BJ (cell line): ENCODE results near the gene OASL. TPM values are rescaled to one million over a fixed set of nuclear protein-coding genes. Genes with fewer than 3 reads are reported as not detected.
"Not testable (repeated sequence)": the region's sequence is repeated elsewhere in the genome, so short reads cannot be mapped to it uniquely, and the experiment has no call there.

Experiments used
- CTCF ChIA-PET: fragments of 350-600 bp; formaldehyde crosslinking; extraction: SDS; loops from one replicate; lab custom pipeline; 2021; ENCODE audit warnings: antibody characterized with exemption, inconsistent platforms; lab: Yijun Ruan, JAX
- POLR2A ChIA-PET: fragments of 300-600 bp; sonication (Branson Sonifier 250); formaldehyde crosslinking; extraction: SDS; loops from one replicate; lab custom pipeline; 2021; ENCODE audit warnings: antibody characterized with exemption; lab: Charles Lee
- DNase-seq: peaks from one replicate; pipeline ENCODE4 v3.0.0-alpha.2; 2011; ENCODE audit warnings: low read depth
- H3K27me3 ChIP-seq: 2 replicates; pipeline ENCODE4 v1.6.0; 2011; ENCODE audit warnings: low read length; ENCODE audit not compliant: control insufficient read depth, insufficient read depth
- H3K36me3 ChIP-seq: 2 replicates; pipeline ENCODE4 v1.5.1; 2011; ENCODE audit warnings: low read length; ENCODE audit not compliant: control insufficient read depth, insufficient read depth
- H3K4me3 ChIP-seq: 2 replicates; pipeline ENCODE4 v1.5.1; 2011; ENCODE audit warnings: low read depth, mild to moderate bottlenecking, control low read depth, low read length
- CTCF ChIP-seq: IDR thresholded peaks from 2 replicates; pipeline ENCODE4 v1.5.1; 2011; ENCODE audit warnings: low read depth, mild to moderate bottlenecking, control low read depth, inconsistent platforms, low read length, moderate library complexity; ENCODE audit not compliant: insufficient read depth
- polyA plus RNA-seq: library from polyadenylated mRNA; depleted of rRNA; stranded (reverse); fragments of >200 nt; gene quantifications from 2 replicates; pipeline ENCODE4 v1.2.3, GENCODE V29; 2011

OASL gene
- polyA plus RNA-seq, 1 experiment: 0.67 TPM

GRCh38 chr12:121053706-121054105, 14.7 kb upstream of the OASL start:
- POLR2A ChIA-PET: no interaction called here
- no peak for DNase-seq
- TF ChIP-seq CTCF: no peak

GRCh38 chr12:121050725-121051124, 11.7 kb upstream of the OASL start:
- DNase-seq: no peak
- CTCF ChIA-PET: interaction anchor here (0.9 to 2.1 kb wide), 3 partner anchors 9 to 37 kb away, joined by 3 to 14 read pairs (median 5); no protein-coding TSS in a partner anchor
- no peak for TF ChIP-seq CTCF
- Histone ChIP-seq H3K4me3 (no peak overlapping the region), H3K27me3 (peaks cover 2% of the 10 kb centered on the region; the same call in 1 of the 2 replicates), H3K36me3 (no peaks in the 10 kb centered on the region)
- POLR2A ChIA-PET: no interaction called here

More at GRCh38 chr12:121053706-121054105, 14.7 kb upstream of the OASL start:
- Histone ChIP-seq H3K4me3 (no peak overlapping the region), H3K36me3 (no peaks in the 10 kb centered on the region), H3K27me3 (peaks cover 2% of the 10 kb centered on the region; the same call in 1 of the 2 replicates)
- CTCF ChIA-PET: no interaction called here

- POLR2A ChIA-PET: no interaction called here
- Histone ChIP-seq H3K4me3 (no peak overlapping the region), H3K27me3 (peaks cover 4% of the 10 kb centered on the region; the same call in 1 of the 2 replicates), H3K36me3 (no peaks in the 10 kb centered on the region)
- no peak for DNase-seq
- CTCF ChIA-PET: interaction anchor here (1.0 to 1.5 kb wide), 2 partner anchors 12 to 13 kb away, joined by 3 to 4 read pairs; no protein-coding TSS in a partner anchor
- no peak for TF ChIP-seq CTCF
Measured at GRCh38 chr12:121048442-121048841, 9.4 kb upstream of the OASL start.

- CTCF ChIA-PET: interaction anchor here (0.6 to 1.5 kb wide), 3 partner anchors 13 to 641 kb away, joined by 3 read pairs; no protein-coding TSS in a partner anchor
- POLR2A ChIA-PET, H3K4me3 ChIP-seq, H3K27me3 ChIP-seq, H3K36me3 ChIP-seq, DNase-seq: not testable (repeated sequence)
Measured at GRCh38 chr12:121047400-121047799, 8.4 kb upstream of the OASL start.

- H3K36me3 ChIP-seq: no peaks in the 10 kb centered on the region
- peaks cover 2% of the 10 kb centered on the region; the same call in 1 of the 2 replicates for H3K27me3 ChIP-seq
- no peak for DNase-seq
- H3K4me3 ChIP-seq: no peak overlapping the region
- no peak for TF ChIP-seq CTCF
- ChIA-PET CTCF (no interaction called here), POLR2A (no interaction called here)
Measured at GRCh38 chr12:121043067-121043466, 4.0 kb upstream of the OASL start.
